Upper lobe of left lung (tissue), 4 donors: ENCODE measurements around the gene LAMP1.

Experiments used
- CTCF ChIP-seq, 6 experiments: fragments of 450-650 bp in 4 of 6; fragments of 200-600 bp in 2 of 6; sonication (generic) in 2 of 6; IDR thresholded peaks; one replicate each; pipeline ENCODE4 v1.5.1; 2016 to 2019; ENCODE audit warnings: antibody characterized with exemption in 6 of 6
- EP300 ChIP-seq, 4 donors: sonication (generic); formaldehyde crosslinking; IDR thresholded peaks; one replicate each; pipeline ENCODE4 v1.5.1; 2017; ENCODE audit warnings: antibody characterized with exemption in 4 of 4, control low read depth in 2 of 4
- POLR2A ChIP-seq, 4 donors: fragments of 450-650 bp; IDR thresholded peaks; one replicate each; pipeline ENCODE4 v1.5.1; 2016 to 2017; ENCODE audit warnings: antibody characterized with exemption in 4 of 4, mild to moderate bottlenecking in 2 of 4
- POLR2AphosphoS5 ChIP-seq, 2 donors: sonication (generic); formaldehyde crosslinking; IDR thresholded peaks; one replicate each; pipeline ENCODE4 v1.5.1; 2017; ENCODE audit warnings: antibody characterized with exemption in 2 of 2

GRCh38 chr13:113327391-113327765 is 30.3 kb downstream of the LAMP1 start:
- TF ChIP-seq POLR2A (IDR thresholded peaks at IDR 0.05) (no peak), CTCF (IDR thresholded peaks at IDR 0.05) (no peak), POLR2AphosphoS5 (IDR thresholded peaks at IDR 0.05) (no peak), EP300 (IDR thresholded peaks at IDR 0.05) (no peak)
